Spleen (tissue), 11 donors: ENCODE measurements around the gene RBM42. TPM values are rescaled to one million over a fixed set of nuclear protein-coding genes. Genes with fewer than 3 reads are reported as not detected.
"Not testable (repeated sequence)": the region's sequence is repeated elsewhere in the genome, so short reads cannot be mapped to it uniquely, and the experiment has no call there.

ENCODE experiments used
- DNase-seq: peaks from one replicate; pipeline ENCODE4 v3.0.0-alpha.2; 2020
- H3K27ac ChIP-seq, 8 donors: fragments of 200-600 bp; sonication (generic) in 7 of 8; 1 replicate in 4 of 8; 2 replicates in 4 of 8; pipeline versions ENCODE4 v1.5.0 to v1.8.0; 2016 to 2021; ENCODE audit warnings: inconsistent platforms in 4 of 8, mild to moderate bottlenecking in 4 of 8, moderate library complexity in 1 of 8
- H3K27me3 ChIP-seq, 7 donors: fragments of 200-600 bp; sonication (generic) in 6 of 7; replicated peaks in 1 of 7; 1 replicate in 4 of 7; 2 replicates in 3 of 7; pipeline versions ENCODE4 v1.5.0 to v1.8.0; 2016 to 2021; ENCODE audit warnings: inconsistent platforms in 3 of 7, mild to moderate bottlenecking in 1 of 7
- H3K36me3 ChIP-seq, 6 donors: fragments of 200-600 bp; sonication (generic) in 5 of 6; 1 replicate in 4 of 6; 2 replicates in 2 of 6; pipeline versions ENCODE4 v1.5.0 to v1.8.0; 2016 to 2021; ENCODE audit warnings: inconsistent platforms in 2 of 6
- H3K4me1 ChIP-seq, 6 donors: fragments of 200-600 bp; sonication (generic) in 5 of 6; 1 replicate in 3 of 6; 2 replicates in 3 of 6; pipeline versions ENCODE4 v1.5.0 to v1.8.0; 2016 to 2021; ENCODE audit warnings: inconsistent platforms in 3 of 6
- H3K4me3 ChIP-seq, 8 donors: fragments of 200-600 bp; sonication (generic) in 7 of 8; 1 replicate in 4 of 8; 2 replicates in 4 of 8; pipeline versions ENCODE4 v1.5.0 to v1.8.0; 2016 to 2021; ENCODE audit warnings: inconsistent platforms in 4 of 8, mild to moderate bottlenecking in 4 of 8, moderate library complexity in 2 of 8
- H3K9me3 ChIP-seq, 8 donors: fragments of 200-600 bp; sonication (generic) in 7 of 8; 1 replicate in 4 of 8; 2 replicates in 4 of 8; pipeline versions ENCODE4 v1.5.0 to v1.8.0; 2016 to 2021; ENCODE audit warnings: inconsistent platforms in 4 of 8
- POLR2A ChIP-seq, 3 donors: fragments of 450-650 bp; IDR thresholded peaks; one replicate each; pipeline ENCODE4 v1.5.1; 2017; ENCODE audit warnings: antibody characterized with exemption in 3 of 3, mild to moderate bottlenecking in 1 of 3
- POLR2AphosphoS5 ChIP-seq, 3 donors: sonication (generic); formaldehyde crosslinking; IDR thresholded peaks; one replicate each; pipeline ENCODE4 v1.5.1; 2017; ENCODE audit warnings: antibody characterized with exemption in 3 of 3
- WGBS, 5 donors: extraction: QIAGEN DNeasy Blood & Tissue Kit in 3 of 5; methylation state at CpG; one replicate each; pipeline versions ENCODE4 v1.1.5 to v1.1.7; 2013 to 2018; 5-methylcytosine and 5-hydroxymethylcytosine counted together
- intact Hi-C: fragments of 100-400 bp; cut with DNase I; formaldehyde crosslinking; loops from one replicate; pipeline ENCODE4 v1.15.0; 2023; ENCODE audit warnings: low total_unique reads
- polyA plus RNA-seq, 3 donors: library from polyadenylated mRNA; stranded (reverse); fragments of 200-250 nt; gene quantifications; one replicate each; pipeline ENCODE4 v1.2.1, GENCODE V29; 2013
- total RNA-seq, 7 donors: library from RNA; depleted of rRNA in 3 of 7; stranded (reverse); fragments of >200 nt in 3 of 7; fragmentation: NEBNext Ultra II Directional in 4 of 7; extraction: Animal tissue kit (Norgen Biotek cat#: 25700) in 4 of 7; gene quantifications; one replicate each; pipeline versions ENCODE4 v1.1.0 to v1.2.1, GENCODE V29; 2016 to 2021
- TF ChIP-seq, protein P1 (sequence below), 11 experiments: fragments of 200-600 bp in 7 of 11; fragments of 450-650 bp in 4 of 11; sonication (generic) in 4 of 11; IDR thresholded peaks in 8 of 11; conservative IDR thresholded peaks in 3 of 11; 1 replicate in 7 of 11; 2 replicates in 4 of 11; pipeline versions ENCODE4 v1.4.0 to v1.8.0; 2016 to 2021; ENCODE audit warnings: antibody characterized with exemption in 11 of 11, inconsistent platforms in 4 of 11, mild to moderate bottlenecking in 1 of 11
- donor health status: healthy with polysubstance abuse.
- donor health status: DM: no; HTN: no; CAD: no; lungs with moderate emphysema.
- donor health status: DM: no; HTN: no; CAD: no.
- donor health status: Bipolar disorder and iron deficiency.
- donor health status: healthy.
- donor health status: DM: no; HTN: no; CAD: no.
- donor health status: DM: yes; HTN: yes; CAD: no.

RBM42 gene
- total and polyA plus RNA-seq, 10 donors, result 48.2 to 71.9 (median 59.4) TPM

DNA sequence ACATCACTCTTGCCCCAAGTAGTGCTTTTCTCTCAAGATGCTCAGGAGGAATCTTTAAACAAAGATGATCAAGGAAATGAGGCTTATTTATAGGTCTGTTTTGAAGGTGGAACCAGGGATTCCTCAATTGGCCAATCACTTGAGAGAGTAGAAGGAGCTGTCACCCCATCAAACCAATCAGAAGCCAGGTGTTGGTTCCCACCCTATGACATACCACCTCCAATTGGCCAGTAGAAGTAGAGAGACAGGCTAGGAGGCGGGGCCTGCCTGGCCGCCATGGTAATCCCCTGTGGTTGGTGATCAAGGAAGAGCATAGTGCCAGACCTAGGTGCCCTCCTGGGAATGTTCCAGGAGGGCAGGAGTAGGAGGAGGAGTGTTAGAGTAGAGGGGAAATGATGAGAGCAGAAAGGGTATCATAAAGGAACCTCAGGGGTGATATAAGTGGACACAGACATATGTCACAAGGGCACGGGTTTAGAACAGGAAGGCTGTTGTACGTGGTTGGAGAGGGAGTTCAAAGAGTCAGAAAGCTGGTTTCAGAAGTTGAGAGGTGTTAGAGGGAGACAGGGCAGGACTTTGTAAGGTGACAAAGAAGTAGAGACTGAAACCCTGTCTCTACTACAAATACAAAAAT is 32.4 kb upstream of the RBM42 start:
- Histone ChIP-seq H3K4me1 (peaks cover 0 to 4% (median 0%) of the 10 kb centered on the region in 6 donors), H3K9me3 (no peaks in the 10 kb centered on the region), H3K36me3 (no peaks in the 10 kb centered on the region), H3K4me3 (no peak overlapping the region), H3K27me3 (peaks cover 0 to 34% (median 0%) of the 10 kb centered on the region in 7 donors), H3K27ac (no peak overlapping the region)
- TF ChIP-seq POLR2AphosphoS5 (IDR thresholded peaks at IDR 0.05) (no peak), POLR2A (IDR thresholded peaks at IDR 0.05) (no peak)
- WGBS, 5 donors, result 44 to 59% (median 49%) methylated on average over 4 of the region's 4 CpGs
- intact Hi-C loops, result no loop called here
- no peak for DNase-seq

DNA sequence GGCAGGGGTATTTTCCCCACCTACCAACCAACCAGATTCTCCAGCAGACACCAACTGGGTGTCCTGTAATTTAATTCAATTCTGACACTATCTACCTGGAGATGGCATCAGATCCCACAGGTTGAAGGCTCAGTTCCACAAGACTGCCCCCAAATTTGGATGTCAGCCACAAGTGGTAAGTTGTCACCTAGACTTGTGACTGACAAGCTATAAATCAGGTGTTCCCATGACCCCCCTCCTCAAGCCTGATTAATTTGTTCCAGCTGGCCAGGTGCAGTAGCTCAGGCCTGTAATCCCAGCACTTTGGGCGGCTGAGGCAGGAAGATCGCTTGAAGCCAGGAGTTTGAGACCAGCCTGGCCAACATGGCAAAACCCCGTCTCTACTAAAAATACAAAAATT is 26.9 kb upstream of the RBM42 start:
- intact Hi-C loops, result no loop called here

DNA sequence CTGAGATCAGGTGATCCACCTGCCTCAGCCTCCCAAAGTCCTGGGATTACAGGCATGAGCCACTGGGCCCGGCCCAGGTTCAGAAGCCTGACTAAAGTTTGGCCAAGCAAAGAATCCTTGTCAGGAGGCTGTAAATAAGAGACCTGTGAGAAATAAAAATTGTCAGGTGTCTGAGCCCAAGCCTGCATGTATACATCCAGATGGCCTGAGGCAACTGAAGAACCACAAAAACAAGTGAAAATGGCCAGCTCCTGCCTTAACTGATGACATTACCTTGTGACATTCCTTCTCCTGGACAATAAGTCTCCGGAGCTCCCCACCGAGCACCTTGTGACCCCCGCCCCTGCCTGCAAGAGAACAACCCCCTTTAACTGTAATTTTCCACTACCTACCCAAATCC is 24.4 kb upstream of the RBM42 start:
- intact Hi-C loops, H3K27me3 ChIP-seq, H3K36me3 ChIP-seq, H3K4me3 ChIP-seq, H3K27ac ChIP-seq, DNase-seq, H3K4me1 ChIP-seq: not testable (repeated sequence)
- 81 to 93% (median 85%) methylated on average over 4 of the region's 4 CpGs for WGBS, 5 donors
- peaks cover 0 to 23% (median 17%) of the 10 kb centered on the region in 8 donors for H3K9me3 ChIP-seq

More for the DNA sequence above, 26.9 kb upstream of the RBM42 start:
- Histone ChIP-seq H3K4me3 (no peak overlapping the region), H3K36me3 (no peaks in the 10 kb centered on the region), H3K9me3 (peaks cover 0 to 5% (median 2%) of the 10 kb centered on the region in 8 donors), H3K27me3 (peaks cover 0 to 3% (median 0%) of the 10 kb centered on the region in 7 donors), H3K4me1 (no peaks in the 10 kb centered on the region), H3K27ac (no peak overlapping the region)
- TF ChIP-seq POLR2A (IDR thresholded peaks at IDR 0.05) (no peak), POLR2AphosphoS5 (IDR thresholded peaks at IDR 0.05) (no peak)
- TF ChIP-seq, protein P1, sequence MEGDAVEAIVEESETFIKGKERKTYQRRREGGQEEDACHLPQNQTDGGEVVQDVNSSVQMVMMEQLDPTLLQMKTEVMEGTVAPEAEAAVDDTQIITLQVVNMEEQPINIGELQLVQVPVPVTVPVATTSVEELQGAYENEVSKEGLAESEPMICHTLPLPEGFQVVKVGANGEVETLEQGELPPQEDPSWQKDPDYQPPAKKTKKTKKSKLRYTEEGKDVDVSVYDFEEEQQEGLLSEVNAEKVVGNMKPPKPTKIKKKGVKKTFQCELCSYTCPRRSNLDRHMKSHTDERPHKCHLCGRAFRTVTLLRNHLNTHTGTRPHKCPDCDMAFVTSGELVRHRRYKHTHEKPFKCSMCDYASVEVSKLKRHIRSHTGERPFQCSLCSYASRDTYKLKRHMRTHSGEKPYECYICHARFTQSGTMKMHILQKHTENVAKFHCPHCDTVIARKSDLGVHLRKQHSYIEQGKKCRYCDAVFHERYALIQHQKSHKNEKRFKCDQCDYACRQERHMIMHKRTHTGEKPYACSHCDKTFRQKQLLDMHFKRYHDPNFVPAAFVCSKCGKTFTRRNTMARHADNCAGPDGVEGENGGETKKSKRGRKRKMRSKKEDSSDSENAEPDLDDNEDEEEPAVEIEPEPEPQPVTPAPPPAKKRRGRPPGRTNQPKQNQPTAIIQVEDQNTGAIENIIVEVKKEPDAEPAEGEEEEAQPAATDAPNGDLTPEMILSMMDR (IDR thresholded peaks at IDR 0.05 in 8 of 11, conservative IDR thresholded peaks at IDR 0.05 in 3 of 11), result no peak
- 80 to 92% (median 89%) methylated on average over 3 of the region's 3 CpGs for WGBS, 5 donors
- DNase-seq, result no peak

DNA sequence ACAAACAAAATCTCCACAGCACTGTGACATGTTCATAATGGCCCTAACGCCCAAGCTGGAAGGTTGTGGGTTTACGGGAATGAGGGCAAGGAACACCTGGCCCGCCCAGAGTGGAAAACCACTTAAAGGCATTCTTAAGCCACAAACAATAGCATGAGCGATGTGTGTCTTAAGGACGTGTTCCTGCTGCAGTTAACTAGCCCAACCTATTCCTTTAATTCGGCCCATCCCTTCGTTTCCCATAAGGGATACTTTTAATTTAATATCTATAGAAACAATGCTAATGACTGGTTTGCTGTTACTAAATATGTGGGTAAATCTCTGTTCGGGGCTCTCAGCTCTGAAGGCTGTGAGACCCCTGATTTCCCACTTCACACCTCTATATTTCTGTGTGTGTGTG is 21.7 kb upstream of the RBM42 start:
- H3K4me3 ChIP-seq, DNase-seq, intact Hi-C loops, H3K36me3 ChIP-seq, H3K27me3 ChIP-seq, H3K27ac ChIP-seq: not testable (repeated sequence)
- WGBS, 5 donors, result 87 to 93% (median 90%) methylated on average over 8 of the region's 8 CpGs
- Histone ChIP-seq H3K4me1 (peaks cover 3 to 23% (median 16%) of the 10 kb centered on the region in 6 donors), H3K9me3 (peaks cover 0 to 23% (median 17%) of the 10 kb centered on the region in 8 donors)

DNA sequence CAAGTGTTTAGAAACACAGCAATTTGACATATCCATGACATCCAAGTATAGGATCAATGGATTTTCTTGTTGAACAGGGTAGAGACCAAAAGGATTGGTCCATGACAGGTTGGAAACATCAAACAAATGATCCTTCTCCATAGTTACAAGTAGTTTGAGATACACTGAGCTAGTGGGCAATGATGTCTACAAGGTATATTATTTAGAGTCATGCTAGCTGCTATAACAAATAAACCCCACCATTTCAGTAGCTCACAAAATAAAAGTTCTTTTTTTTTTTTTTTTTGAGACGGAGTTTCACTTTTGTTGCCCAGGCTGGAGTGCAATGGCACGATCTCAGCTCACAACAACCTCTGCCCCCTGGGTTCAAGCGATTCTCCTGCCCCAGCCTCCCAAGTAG is 21.2 kb upstream of the RBM42 start:
- Histone ChIP-seq H3K4me3 (no peak overlapping the region), H3K9me3 (peaks cover 0 to 23% (median 17%) of the 10 kb centered on the region in 8 donors), H3K27me3 (no peaks in the 10 kb centered on the region), H3K27ac (no peak overlapping the region), H3K36me3 (no peaks in the 10 kb centered on the region), H3K4me1 (peaks cover 4 to 28% (median 19%) of the 10 kb centered on the region in 6 donors)
- intact Hi-C loops, result no loop called here
- no peak for TF ChIP-seq POLR2AphosphoS5 (IDR thresholded peaks at IDR 0.05)
- no peak for TF ChIP-seq POLR2A (IDR thresholded peaks at IDR 0.05)
- TF ChIP-seq, protein P1 (IDR thresholded peaks at IDR 0.05 in 8 of 11, conservative IDR thresholded peaks at IDR 0.05 in 3 of 11), result no peak
- DNase-seq, result no peak
- WGBS, 5 donors, result 77 to 89% (median 82%) methylated on average over 2 to 3 of the region's 3 CpGs
